GM18505 (cell line): Measurements from ENCODE around the gene LEKR1.

Experiments
- ATAC-seq: cut with Tn5 transposase; IDR thresholded peaks from one replicate; pipeline ENCODE4 v1.9.1; 2021; ENCODE audit not compliant: unreplicated experiment
- POLR2A ChIP-seq: IDR thresholded peaks from 4 replicates; pipeline ENCODE4 v1.6.1; 2011; ENCODE audit warnings: borderline replicate concordance; ENCODE audit not compliant: insufficient read depth, insufficient read length; ENCODE audit errors: extremely low read depth

LEKR1 gene

DNA sequence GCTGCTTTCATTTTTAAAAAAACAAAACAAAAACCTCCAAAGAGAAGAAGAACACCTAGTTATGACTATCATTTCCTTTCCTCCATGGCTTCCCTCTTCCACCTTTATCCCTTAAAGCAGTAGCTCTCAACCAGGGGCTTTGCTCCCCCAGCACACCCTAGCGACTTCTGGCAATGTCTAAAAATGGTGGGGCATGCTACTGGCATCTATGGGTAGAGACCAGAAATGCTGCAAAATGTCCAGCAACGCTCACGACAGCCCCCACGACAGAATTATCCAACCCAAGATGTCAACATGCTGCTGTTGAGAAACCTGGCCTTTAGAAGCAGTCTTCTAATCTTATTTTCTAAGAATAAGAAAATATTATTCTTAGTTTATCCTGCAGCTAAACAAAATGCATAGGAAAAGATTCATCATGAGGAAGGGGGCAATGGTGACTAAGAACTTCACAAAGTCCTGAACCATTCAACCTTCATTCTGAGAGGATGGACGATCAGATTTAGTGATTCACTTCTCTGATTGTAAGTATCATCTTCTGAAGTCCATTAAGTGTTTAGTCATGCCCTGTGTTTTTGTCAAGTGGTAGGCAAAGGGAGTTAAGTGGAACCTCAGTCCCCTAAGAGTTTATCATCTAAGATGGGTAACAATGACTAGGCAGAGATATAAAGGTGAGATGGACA lies 252.1 kb downstream of the LEKR1 start:
- TF ChIP-seq POLR2A, result no peak
- no peak for ATAC-seq

DNA sequence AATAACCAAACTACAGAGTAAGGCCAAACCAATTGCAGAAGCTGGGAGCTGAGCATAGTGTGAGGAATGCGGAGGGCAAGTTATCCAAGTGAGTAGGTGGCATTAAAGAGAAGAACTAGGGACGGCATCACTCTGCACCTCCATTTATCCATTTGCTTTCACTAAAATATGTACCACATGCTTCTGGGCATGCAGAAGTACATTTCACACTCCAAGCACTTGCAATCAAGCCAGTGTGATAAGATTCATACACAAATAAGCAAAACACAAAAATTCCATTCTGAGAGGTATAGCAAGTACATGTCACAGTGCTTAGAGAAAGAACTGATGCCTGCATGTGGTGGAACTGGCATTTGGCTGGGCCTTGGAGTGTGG lies 252.6 kb downstream of the LEKR1 start:
- TF ChIP-seq POLR2A, result no peak
- ATAC-seq, result no peak

DNA sequence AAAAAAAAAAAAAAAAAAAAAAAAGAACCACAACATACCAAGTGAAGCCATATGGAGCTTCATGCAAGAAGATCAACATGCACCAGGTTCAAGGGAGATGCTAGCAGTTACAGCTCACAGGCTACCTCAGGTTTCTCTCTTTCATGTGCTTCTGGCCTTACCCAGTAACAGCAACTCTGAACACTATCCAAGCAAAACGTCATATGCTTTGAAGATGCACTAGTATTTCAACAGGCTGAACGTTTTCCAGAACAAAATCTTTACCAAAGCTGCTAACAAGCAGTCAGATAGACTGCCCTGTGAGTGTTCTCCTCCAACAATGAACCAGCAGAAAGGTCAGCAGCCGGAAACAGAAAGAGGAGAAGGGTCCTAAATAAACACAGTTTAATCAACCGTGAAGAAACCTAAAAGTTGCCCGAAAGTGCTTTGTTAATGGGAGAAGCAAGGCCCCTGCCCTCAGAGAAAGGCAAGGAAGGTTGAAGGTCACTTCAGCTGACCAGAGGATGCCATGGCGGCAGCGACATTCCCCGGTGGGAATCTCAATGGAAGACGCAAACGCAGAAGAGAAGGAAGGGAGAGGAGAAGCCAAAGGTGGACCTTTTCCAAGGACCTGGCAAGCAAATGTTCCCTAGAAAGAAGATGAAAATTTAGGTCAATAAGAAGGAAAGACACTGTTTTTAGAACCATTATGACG lies 253.7 kb downstream of the LEKR1 start:
- no peak for ATAC-seq
- TF ChIP-seq POLR2A, result no peak

DNA sequence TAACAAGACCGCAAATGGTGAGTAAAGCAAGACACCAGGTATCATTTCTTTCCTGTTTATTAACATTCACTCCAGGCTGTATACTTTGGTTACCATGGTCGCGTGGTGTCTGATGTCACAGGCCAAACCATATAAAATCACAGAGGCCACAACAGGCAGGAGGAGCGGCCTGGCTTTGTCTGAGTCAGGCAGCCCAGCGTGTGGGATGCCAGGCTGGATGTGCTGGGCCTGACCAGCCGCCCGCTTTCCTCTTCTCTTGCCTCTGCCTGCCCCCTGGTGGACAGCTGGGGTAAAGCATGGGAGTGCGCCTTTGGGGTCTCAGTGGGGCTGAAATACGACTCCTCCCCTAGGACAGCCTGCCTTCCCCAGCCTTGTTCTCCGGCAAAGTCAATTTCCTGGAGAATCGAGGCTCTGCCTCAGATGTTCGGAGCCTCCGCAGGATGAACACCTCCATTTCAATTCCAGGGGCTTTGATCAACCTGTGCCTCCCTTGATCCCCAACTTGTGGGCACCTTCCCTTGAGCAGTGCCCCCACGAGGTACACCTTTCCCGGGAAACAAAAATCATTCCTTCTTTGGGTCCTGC lies 255.6 kb downstream of the LEKR1 start:
- no peak for TF ChIP-seq POLR2A
- ATAC-seq, result peak; percentile 89

DNA sequence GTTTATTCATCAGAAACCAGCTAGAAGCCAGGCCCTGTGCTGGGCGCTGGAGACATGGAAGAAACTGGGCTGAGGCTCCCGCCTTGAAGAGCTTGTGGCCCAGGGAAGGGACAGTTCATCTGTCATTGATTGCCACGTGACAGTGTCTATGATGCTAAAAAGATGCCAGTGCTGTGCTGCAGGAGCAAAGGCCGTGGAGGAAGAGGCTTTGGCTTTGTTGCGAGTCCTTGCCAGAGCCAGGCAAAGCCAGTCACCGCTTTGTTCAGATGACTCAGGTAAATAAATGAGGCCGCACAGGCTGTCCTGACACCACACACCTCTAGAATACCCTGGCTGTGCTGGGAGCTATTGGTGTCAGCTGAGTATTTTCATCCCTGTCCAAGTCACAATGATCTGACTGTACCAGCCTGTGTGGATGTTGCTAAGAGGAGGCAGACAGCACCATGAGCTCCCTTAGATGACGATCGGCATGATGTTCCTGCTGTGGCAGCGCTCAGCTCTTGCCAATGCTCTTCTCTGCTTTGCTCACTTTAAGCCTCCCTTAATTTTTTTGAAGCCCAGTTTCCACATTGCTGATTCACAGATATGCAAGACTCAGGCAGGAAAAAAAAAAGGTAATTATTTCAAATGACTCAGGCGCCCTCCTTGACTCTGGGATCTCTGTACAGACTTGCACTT lies 256.3 kb downstream of the LEKR1 start:
- TF ChIP-seq POLR2A, result no peak
- ATAC-seq, result no peak

DNA sequence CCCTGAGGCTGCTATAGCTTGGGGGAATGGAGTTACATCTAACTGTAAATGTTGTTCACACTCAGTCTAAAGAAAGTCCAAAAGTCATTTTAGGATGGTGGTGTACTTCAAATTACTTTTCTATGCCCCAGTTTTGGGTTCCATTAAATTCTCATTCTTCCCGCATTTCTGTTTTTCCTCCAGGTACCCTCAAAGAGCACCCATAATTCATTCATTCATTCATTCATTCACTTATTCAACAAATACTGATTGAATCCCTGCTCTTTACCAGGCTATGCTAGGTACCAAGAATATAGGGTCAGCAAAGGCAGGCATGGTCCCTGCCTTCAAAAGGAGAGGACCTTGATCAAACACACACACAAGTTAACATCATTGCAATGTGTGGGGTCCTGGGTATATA lies 257.7 kb downstream of the LEKR1 start:
- no peak for ATAC-seq
- no peak for TF ChIP-seq POLR2A

DNA sequence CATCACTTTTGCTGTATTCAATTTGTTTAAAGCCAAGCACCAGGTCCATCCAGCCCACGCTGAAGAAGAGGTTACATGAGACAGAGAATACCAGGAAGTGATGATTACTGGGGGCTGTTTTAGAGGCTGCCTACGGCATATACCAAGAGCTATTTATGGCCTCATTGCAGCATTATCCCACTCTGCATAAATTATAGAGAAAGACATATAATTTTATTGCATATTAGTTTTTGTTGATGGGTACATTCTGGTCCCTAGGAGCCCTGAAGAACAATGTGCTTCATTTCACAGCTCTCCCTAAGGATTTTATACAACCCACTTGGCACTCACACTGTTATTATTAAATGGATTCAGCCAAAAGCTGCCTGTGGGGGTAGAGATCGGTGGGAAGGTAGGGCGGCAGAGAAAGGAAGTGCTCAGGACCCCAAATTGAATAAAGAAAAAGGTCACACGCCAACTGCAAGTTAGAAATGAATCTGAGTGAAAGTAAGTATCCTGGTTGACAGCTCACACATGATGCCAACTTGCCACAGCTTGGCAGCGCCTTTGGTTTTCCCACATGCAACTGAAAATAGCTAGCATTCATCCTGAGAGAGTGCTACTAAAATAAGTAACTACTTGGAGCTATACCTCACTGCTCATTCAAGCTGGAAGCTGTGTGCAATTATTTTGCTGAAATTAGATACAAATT lies 260.1 kb downstream of the LEKR1 start:
- no peak for ATAC-seq
- TF ChIP-seq POLR2A, result no peak

DNA sequence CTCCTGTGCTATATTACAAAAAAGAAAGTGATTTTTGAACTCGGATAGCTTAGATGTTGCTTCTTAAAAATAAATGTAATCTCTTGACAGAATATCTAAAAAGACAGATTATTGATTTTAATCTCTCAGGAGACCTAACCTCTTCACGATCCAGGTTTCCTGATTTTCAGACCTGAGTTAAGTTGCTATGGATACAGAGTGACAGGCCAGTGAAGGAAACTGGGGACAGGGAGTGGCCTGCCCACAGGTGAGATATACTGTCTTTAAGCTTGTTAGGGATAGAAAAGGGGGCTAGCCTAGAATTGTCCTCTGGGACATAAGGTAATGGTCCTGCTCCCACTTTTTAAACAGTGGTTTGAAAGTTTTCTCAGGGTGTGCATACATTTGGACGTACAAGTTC lies 260.6 kb downstream of the LEKR1 start:
- no peak for ATAC-seq
- no peak for TF ChIP-seq POLR2A

DNA sequence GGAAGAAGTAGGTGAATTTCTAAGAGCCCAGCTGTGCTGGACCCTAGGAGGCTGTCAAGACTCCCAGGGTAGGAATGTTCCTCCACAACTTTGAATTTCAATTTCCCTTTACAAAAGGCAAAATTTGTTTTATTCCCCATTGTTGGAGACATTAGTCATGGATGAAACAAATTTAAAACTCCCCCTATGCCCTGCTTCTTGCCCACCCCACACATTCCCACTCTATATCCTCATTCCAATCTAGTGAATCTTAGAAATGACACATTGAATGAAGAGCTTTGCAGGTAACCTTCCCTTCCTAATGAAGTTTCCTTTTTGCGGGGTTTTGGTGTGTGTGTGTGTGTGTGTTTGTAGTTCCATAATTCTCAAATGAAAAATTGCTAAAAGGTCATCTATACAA lies 261.2 kb downstream of the LEKR1 start:
- no peak for ATAC-seq
- TF ChIP-seq POLR2A, result no peak

DNA sequence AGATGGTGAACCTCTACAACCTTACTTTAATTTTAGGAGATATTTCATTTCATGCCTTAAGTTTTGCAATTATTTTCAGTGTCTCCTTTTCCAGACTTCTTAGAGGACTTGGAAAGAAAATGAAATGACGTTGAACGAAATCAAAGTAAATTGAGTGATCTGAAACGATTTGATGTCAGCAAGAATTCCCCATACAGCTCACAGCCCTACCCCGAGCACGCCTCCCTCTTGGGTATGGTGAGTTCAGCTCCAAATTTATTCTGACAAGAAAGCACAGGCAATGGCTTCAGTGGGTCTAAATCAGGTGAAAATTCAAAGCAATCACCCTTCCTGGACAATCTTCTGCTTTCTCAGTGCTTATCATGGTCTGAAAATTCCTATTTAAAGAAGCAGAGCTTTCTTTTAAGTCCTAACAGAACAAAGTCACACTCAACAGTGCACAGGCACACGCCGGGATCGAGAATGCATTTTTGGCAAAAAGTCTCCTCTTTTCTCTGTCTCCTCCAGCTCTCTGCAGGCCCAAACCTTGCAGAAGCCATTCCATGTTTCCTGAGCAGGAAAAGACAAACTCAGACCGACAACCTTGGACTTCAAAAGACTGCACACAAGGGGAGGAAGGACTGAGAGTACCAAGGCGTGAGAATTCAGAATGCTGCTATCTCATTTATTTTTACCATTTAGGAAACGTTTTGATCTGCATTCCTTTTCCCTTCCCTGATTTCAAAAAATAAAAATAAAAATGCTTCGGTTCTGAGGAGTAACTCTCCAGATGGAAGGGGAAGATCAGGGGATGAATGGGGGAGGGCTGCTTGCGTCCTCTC lies 261.8 kb downstream of the LEKR1 start:
- no peak for ATAC-seq

DNA sequence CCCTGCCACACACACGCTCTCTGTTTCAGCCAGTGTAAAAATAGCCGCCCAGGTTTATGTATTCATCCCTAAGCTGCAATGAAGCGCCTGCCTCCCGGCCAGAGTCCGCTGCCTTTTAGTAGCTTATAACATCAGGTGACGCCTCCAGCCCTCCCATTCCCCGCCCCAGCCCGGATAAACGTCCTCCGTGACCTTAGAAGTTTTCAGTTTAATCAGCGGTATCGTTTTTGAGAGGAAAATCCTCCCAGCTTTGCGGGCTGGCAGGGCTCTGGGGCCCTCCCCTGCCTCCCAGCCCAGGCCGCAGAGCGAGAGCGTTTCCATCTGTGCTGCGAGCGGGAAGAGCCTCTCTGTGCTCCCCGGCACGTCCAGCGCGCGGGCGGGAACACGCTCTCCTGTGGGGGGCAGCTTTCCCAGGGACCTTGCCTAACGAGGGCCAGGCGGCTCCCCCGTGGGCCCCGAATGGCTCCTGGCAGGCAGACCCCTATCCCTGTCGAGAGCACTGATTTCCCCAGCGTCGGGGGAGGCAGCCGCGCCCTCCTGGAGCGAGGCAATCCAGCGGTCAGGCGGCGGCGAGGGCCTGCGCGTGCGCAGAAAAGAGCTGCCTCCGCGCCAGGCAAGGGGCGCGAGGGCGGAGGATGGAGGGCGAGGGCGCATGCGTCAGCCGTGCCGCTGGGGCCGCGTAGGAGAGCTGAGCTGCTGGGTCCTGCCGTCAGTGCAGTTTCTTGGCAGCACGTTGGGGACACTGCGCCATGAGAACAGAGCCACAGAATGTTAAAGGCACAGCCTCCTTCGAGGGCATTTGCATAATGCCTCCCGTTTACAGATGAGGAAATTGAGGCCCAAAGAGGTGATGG lies 262.7 kb downstream of the LEKR1 start:
- TF ChIP-seq POLR2A, result peak; percentile 69
- peak; percentile 68 for ATAC-seq

More for the DNA sequence above, 261.8 kb downstream of the LEKR1 start:
- TF ChIP-seq POLR2A, result no peak
